NCI-H128 (cell line): Measurements from ENCODE around the gene SELENOF.
A peak's percentile ranks its signal among the peaks of the same experiment; 100 is the strongest.

ENCODE experiments used
- DNase-seq: peaks from one replicate; lab custom pipeline; 2025; ENCODE audit not compliant: unreplicated experiment; lab: John Stamatoyannopoulos, UW

The SELENOF gene

DNA sequence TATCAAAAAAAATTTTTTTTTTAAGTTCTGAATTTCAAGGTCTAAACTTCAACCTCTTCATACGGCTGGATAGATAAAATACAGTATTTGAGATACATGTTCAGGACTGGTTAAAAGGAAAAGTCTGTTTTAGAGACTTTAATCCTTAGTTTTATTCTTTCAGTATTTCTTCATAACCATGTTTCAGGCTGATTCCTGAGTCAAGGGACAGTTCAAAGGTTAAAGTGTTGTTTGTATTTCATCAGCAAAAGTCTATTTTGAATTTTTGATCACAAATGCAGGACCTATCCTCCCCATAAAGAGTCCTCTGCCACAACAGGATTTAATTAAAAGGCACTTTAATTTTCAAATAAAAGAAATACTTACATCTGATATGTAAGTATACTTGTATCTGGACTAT is 53.5 kb downstream of the SELENOF start:
- DNase-seq: no peak

DNA sequence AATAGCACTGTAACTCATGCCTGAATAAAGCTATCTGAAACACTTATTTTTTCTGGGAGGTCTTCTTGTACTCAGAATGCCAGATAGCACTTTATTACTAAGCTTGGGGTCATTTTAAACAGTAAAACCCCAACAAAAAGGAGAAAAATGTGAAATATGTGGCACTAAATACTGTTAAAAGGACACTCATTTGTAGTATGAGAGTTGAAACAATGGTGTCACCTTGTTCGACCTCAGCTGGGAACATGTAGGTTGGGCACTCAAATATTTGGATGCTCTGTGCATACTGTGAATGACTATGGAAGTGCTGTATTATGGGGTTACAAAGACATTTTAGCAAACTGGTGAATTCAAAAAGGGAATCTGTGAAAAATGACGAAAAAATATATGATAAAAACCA is 53.9 kb downstream of the SELENOF start:
- no peak for DNase-seq

DNA sequence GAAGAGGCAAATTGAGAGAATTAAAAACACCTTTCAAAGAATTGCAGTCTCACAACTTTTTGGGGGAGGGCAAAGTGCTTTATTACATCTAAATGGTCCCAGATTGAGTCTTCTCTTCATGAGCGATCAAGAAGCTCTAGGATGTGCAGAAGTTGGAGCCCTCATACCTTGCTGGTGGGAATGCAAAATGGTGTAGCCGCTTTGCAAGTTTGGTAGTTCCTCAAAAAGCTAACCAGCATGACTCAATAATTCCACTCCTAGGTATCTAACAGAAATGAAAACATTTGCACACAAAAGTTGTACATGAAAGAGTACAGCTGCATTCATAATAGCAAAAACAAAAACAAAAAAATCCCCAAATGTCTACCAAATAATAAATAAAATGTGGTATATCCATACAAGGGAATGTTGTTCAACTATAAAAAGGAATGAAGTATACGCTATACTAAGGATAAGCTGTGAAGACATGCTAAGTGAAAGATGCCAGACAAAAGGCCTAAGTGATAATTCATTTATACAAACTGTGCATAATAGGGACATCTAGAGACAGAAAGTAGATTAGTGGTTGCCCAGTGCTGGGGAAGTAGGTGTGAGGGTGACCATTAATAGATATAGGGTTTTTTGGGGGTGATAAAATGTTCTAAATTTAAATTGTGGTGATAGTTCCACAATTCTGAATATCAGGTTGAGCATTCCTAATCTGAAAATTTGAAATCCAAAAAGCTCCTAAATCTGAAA is 55.2 kb downstream of the SELENOF start:
- DNase-seq: no peak

DNA sequence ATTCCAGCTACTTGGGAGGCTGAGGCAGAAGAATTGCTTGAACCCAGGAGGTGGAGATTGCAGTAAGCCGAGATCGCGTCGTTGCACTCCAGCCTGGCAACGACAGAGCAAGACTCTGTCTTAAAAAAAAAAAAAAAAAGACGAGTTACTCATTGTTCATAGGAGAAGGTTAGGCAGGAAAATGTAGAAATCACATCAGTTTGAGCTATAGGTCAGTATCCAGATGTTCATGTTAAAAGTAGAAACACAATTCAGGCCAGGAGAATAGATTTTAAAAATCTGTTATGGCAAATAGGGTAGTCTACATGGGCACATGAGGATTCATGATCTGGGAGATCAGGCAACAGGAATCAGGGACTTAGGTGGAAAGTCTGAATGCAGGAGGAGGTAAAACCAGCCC is 57.7 kb downstream of the SELENOF start:
- DNase-seq: no peak

DNA sequence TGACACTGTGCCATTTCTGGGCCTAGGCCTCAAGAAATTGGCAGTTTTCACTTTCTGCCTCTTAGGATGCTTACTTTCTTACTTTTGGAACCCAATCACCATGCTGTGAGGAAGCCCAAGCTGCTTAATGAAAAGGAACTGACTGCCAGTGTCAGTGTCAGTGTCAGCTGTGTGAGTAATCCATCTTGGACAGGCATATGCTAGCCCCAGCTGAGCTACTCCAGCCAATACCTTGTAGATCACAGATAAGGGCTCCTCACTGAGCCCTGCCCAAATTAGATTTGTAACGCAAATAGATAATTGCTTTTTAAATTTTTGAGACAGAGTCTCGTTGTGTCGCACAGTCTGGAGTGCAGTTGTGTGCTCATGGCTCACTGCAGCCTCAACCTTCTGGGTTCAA is 59.6 kb downstream of the SELENOF start:
- DNase-seq: no peak

DNA sequence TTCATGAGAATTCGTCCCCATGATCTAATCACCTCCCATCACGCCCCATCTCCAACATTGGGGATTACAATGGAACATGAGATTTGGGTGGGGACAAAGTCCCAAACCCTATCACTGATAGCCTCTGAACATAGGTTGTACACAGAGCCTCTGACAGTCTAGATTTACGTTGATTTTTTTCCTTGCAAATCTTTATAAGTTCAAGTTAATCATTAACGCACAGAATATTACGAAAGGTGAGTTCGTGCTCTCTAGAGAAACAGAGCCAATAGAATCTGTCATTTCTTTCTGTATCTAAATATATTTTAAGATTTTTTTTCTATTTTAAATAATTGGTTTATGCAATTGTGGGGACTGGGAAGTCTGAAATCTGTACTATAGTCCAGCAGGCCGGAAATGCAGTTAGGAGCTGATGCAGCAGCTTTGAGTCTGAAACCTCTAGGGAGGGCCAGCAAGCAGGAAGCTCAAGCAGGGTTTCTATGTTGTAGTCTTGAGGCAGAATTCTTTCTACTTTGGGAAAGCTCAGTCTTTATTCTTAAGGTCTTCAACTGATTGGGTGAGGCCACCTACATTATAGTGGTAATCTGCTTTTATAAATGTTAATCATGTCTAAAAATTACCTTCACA is 61.0 kb downstream of the SELENOF start:
- no peak for DNase-seq

DNA sequence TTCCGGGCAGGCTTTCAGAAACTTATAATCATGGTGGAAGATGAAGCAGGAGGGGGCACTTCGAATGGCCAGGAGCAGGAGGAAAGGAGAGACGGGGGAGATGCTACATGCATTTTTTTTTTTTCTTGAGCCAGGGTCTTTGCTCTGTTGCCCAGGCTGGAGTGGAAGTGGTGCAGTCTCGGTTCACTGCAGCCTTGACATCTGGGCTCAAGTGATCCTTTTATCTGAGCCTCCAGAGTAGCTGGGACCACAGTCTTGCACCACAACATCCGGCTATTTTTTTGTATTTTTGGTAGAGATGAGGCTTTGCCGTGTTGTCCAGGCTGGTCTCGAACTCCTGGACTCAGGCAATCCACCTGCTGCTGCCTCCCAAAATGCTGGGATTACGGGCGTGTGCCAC is 61.6 kb downstream of the SELENOF start:
- no peak for DNase-seq

DNA sequence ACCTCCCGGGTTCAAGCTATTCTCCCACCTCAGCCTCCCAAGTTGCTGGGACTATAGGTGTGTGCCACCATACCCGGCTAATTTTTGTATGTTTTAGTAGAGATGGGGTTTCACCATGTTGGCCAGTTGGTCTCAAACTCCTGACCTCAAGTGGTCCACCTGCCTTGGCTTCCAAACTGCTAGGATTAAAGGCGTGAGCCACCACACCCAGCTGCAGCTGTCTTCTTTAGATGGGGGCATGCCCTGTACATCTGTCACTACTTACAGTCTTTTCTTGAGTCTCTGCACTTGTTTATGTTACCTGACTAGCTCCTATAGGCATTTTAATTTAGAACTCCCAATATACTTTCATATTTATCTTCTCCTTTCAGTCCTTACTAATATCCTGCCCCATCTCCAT is 64.2 kb downstream of the SELENOF start:
- DNase-seq: no peak

DNA sequence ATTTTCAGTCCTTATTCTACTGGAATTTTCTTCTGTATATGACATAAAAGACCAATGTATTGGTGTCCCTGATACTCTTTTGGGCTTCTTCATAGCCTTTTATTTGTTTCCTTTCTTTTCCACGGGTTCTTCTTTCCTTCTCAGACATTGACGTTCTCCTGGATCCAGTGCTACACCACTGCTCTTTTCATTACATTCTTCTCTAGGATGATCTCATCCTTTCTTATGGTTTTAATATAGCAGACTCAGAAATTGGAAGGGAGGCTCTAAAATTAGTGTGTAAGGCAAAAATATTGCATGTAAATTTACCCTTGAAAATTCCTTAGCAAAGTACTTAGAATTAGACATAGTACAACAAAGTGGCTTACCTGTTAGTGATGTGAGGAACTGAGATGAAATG is 65.3 kb downstream of the SELENOF start:
- no peak for DNase-seq

DNA sequence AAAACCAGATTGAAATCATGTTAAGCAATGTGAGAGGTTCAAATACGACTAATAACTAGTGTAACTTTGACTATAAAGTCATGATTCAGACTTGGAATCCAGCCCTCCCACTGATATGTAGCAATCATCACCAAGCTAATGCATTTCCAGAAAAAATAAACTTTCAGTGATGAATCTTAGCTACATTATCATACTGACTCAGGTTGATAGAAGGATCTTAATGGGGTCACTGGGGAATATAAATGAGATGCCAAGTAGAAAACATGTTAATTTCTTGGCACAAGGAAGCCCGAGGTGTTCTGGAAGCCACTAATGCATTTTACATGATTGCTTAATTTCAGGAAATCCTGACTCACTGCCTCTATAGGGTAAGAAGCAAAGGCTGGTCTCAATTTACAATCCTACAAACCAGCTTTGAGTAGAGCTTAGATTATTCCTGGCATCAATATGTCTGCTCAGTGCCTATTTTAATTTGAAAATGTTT is 67.7 kb downstream of the SELENOF start:
- no peak for DNase-seq

DNA sequence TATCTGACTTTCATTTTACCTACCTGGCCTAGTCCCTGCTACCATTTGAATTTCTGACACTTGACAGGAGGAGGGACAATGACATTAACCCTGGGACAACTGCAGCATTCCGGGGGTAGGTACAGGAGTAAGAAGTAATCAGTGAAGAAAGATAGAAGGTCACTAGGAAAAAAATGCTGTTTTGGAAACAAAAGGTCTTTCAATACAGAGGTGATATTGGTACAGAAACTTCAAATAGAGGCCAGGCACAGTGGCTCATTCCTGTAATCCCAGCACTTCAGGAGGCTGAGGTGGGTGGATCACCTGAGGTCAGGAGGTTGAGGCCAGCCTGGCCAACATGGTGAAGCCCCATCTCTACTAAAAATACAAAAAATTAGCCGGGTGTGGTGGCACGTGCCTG is 68.4 kb downstream of the SELENOF start:
- DNase-seq: no peak

DNA sequence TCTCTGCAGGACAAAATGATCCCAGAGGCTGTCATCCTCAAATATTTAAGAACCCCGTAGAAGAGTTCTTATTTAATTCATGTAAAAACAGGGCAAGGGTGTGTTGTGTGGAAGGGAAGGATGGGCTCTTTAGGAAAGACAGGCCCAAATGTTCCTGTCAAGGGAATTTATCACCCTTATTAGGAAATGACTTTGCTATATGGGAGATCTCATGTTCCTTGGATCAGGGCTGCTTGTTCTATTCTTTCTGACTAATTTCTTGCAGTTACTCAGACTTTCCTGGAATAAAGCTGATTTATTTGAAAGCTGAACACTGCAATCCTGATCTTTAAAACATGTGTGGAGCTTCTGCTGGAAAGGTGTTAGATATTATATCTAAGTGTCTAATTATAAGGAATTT is 72.8 kb downstream of the SELENOF start:
- DNase-seq: no peak

DNA sequence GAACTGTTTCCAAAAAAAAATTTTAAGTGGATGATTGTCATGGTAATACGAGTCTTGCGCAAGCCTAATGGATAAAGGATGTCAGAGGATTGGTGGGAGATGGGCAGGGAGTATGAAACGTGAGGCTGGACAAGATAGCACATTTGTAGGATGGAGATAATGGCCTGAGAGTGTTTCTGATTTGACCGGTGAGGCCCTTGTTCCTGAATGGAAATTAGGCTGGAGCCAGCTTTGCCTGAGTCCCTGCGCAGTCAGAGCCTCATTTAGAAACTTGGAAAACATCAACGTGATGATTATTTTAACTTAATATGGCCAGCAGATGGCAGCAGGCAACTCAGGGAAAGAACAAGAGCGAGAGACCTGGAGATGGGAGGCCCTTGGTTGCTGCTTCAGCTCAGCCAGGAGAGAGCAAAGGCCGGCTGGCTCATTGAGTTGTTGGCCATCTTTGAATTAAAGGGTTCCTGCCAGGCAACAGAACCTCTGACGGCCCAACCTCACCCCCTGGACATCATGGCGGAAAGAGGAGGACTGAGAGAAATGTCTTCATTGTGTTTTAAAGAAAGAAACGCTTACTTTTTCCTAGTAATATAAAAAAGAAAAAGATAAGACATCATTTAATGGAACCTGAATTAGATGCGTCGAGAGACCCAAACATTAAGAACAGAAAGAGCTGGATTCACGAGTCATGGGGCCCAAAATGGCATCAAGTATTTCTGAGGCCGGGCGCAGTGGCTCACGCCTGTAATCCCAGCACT is 80.3 kb downstream of the SELENOF start:
- DNase-seq: peak; percentile 35

DNA sequence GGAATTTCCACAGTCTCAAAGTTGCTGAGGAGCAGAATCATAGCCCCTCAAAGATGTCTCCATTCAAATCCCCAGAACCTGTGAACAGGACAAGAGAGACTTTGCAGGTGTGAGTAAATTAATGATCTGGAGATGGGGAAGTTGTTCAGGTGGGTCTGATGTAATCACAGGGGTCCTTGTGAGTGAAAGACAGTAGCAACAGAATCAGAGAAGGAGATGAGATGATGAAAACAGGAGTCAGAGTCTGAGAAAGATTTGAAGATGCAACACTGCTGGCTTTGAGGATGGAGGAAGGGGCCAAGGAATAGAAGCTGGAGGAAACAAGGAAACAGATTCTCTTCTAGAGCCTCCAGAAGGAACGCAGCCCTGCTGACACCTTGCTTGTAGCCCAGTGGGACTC is 81.5 kb downstream of the SELENOF start:
- DNase-seq: no peak

DNA sequence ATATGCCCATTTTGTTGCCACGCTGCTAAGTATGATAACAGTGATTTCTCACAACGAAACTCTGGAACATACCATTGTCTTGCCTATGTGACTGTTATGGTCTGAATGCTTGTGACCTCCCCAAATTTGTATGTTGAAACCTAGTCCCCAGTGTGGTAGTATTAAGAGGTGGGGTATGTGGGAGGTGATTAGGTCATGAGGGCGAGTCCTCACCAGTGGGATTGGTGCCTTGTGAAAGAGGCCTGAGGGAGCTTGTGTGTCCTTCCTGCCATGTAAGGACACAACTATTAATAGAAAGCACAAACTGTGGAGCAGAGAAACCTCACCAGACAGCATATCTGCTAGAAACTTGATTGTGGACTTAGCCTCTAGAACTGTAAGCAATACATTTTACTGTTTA is 84.6 kb downstream of the SELENOF start:
- DNase-seq: no peak

DNA sequence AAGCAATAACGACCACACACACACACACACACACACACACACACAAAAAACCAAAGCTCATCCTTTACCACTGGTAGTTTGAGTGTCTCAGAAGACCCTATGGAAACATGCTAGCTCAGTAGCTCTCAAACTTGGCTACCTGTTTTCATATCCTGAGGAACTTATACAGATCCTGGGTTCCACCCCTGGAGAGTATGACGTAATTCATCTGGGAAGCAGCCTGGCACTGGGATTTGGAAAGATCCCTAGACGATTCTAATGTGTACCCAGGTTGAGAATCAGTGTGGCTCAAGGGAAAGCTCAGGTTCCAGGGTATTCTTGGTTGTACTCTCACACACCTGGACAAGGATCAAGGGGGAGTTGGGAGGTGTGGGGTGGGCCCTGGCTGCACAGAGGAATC is 85.9 kb downstream of the SELENOF start:
- DNase-seq: no peak

DNA sequence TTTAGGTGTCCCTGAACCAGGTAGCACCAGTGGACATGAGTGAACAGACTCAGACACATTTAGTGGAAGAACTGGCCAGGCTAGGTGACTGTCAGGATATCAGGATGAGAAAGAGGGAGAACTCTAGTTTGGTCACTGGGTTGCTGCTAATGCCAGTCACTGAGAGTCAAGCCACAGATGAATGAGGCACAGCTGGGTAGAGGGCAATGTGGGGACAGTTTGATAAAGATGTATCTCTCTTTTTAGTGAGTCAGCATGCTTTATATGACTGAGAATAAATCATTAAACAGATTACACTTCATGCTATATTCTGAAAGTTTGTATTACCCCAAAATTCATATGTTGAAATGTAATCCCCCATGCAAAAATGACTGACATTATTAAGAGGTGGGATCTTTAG is 87.1 kb downstream of the SELENOF start:
- no peak for DNase-seq

DNA sequence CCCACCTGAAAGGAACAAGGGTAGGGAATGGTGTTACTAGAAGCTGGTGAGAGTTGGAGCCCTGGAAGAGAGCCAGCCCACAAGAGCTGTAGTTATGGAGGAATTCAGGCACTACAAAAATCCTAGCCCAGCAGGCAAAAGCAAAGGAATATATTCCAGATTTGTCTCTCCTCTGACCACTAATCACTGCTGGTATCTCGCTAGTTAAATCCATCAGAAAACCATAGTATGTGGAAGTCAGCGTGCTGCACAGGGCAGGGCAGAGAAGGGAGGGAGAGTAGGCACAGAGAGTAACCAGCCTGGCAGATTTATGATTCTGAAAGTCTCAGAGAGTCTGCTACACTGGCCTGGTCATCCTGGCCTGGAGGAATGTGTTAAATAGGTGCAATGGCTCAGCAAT is 88.6 kb downstream of the SELENOF start:
- DNase-seq: no peak

DNA sequence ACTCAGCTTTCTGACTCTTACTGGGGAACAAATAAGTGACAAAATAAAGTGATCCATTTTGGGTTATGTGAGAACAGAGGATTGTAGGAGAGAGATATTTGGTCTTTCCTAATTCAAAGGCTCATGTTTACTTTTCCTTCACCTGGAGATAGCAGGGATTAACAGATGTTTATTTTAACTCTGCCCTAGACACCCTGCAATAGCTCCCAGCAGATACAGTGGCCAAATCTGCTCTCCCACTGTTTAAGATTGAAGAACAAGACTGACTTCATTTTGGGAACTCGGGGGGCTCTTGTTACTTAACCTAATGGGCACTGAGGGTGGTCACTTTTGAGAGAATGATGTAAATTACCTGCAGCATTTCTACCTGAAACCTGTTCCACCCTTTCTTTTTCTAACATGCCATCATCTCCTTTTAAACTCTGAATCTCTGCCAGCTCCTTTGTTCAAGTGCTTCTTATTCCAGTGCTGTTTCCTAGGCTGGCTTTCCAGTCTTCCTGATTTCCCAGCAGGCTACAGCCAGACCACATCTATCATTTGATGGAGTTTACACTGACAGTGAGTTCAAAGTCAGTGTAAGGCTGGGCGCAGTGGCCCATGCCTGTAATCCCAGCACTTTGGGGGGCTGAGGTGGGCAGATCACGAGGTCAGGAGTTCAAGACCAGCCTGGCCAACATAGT is 90.0 kb downstream of the SELENOF start:
- peak; percentile 23 for DNase-seq

DNA sequence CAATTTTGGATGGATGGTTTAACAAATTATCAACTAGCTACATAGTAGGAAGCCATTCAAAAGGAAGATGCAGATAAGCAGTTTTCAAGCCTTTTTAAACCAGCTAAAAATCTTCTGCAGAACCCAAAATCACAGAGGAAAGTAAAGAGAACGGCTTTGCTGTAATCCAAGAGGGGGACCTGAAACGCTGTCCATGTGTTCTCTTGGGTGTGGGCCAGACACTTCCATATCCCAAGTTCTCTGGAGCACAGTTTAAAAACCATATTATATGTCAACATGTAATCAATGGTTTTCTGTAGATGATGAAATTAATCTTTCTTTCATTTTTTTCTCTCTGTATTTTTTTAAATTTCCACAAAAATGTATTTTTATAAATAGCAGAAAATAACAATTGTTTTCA is 90.5 kb downstream of the SELENOF start:
- no peak for DNase-seq

DNA sequence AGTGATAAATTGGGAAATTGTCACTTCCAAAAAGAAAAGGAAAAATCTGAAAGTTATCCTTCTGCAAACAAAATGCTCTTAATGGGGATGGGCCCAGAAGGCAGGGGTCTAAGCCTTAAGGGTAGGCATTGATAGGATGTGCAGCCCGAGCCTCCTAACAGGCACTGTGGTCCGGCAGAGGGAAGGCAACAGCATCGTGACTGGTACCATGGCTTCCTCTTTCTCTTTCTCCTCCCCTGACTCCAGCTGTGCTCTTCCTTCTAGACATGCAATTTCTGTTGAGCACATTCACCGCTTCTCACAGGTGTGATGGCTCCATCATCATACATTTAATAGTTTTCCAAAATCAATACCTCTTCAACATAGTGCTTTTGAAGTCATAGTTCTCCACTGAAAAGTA is 91.5 kb downstream of the SELENOF start:
- DNase-seq: peak; percentile 37

DNA sequence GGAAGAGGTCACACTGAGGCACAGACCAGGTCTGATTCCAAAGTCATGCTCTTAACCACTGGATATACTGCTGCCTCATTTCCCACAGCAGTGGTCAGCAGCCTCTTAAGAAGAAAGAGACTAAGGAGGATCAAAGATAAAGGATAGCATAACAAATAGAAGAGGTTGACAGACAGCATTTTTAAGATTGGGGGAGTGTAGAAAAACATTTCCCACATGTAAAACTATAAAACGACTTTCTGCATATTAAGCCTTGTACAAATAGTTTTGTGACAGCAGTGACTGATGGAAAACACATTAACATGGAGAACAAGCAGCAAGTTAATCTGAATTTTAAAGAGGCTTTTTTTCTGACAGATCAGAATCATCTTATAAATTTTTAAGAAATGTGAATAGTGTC is 92.0 kb downstream of the SELENOF start:
- DNase-seq: no peak
